Mesodermal cell (in vitro differentiated cells): ENCODE data around the gene ODAPH.

Source experiments
- H3K27ac ChIP-seq: 2 replicates; pipeline ENCODE4 v1.7.0; 2013; ENCODE audit warnings: mild to moderate bottlenecking, low read depth, low read length, moderate library complexity; ENCODE audit not compliant: severe bottlenecking
- H3K36me3 ChIP-seq: 2 replicates; pipeline ENCODE4 v1.7.1; 2013; ENCODE audit warnings: mild to moderate bottlenecking, low read length, moderate library complexity; ENCODE audit not compliant: control insufficient read depth, insufficient read depth
- H3K4me1 ChIP-seq: one replicate; pipeline ENCODE4 v1.7.1; 2013; ENCODE audit warnings: mild to moderate bottlenecking, low read length; ENCODE audit not compliant: insufficient read depth, control insufficient read depth, poor library complexity, severe bottlenecking
- H3K4me3 ChIP-seq: 2 replicates; pipeline ENCODE4 v1.7.0; 2013; ENCODE audit warnings: low read length, control low read depth, mild to moderate bottlenecking; ENCODE audit not compliant: insufficient read depth, poor library complexity, severe bottlenecking; ENCODE audit errors: extremely low read depth
- H3K9me3 ChIP-seq: 2 replicates; pipeline ENCODE4 v1.7.1; 2013; ENCODE audit warnings: mild to moderate bottlenecking, low read length, moderate library complexity; ENCODE audit not compliant: control insufficient read depth
- WGBS, 2 experiments: methylation state at CpG; one replicate each; pipeline ENCODE4 v1.1.5; 2013; ENCODE audit warnings: missing lambda C conversion rate in 2 of 2; ENCODE audit not compliant: insufficient coverage in 2 of 2; 5-methylcytosine and 5-hydroxymethylcytosine counted together

Gene ODAPH

GRCh38 chr4:75545526-75545925, 10.3 kb upstream of the ODAPH start:
- Histone ChIP-seq H3K4me1 (no peaks in the 10 kb centered on the region), H3K27ac (no peak overlapping the region), H3K9me3 (no peaks in the 10 kb centered on the region), H3K36me3 (peaks cover 13% of the 10 kb centered on the region), H3K4me3 (no peak overlapping the region)
- WGBS, 2 experiments: 93 to 98% methylated on average over 4 to 5 of the region's 5 CpGs

- Histone ChIP-seq H3K36me3 (peaks cover 9% of the 10 kb centered on the region), H3K9me3 (no peaks in the 10 kb centered on the region), H3K4me1 (no peaks in the 10 kb centered on the region), H3K27ac (no peak overlapping the region), H3K4me3 (no peak overlapping the region)
- 90 to 94% methylated on average over 6 to 8 of the region's 15 CpGs for WGBS, 2 experiments
Measured at GRCh38 chr4:75547647-75548387, 8.0 kb upstream of the ODAPH start.

- no peaks in the 10 kb centered on the region for H3K9me3 ChIP-seq
- 91 to 96% methylated on average over 1 to 2 of the region's 2 CpGs for WGBS, 2 experiments
- H3K4me1 ChIP-seq: no peaks in the 10 kb centered on the region
- H3K27ac ChIP-seq: no peak overlapping the region
- H3K4me3 ChIP-seq: no peak overlapping the region
- peaks cover 8% of the 10 kb centered on the region for H3K36me3 ChIP-seq
Measured at GRCh38 chr4:75549019-75549418, 6.8 kb upstream of the ODAPH start.

GRCh38 chr4:75552452-75552851, 3.4 kb upstream of the ODAPH start:
- no peaks in the 10 kb centered on the region for H3K36me3 ChIP-seq
- no peak overlapping the region for H3K27ac ChIP-seq
- peaks cover 15% of the 10 kb centered on the region for H3K4me1 ChIP-seq
- H3K9me3 ChIP-seq: no peaks in the 10 kb centered on the region
- no peak overlapping the region for H3K4me3 ChIP-seq

- H3K36me3 ChIP-seq: no peaks in the 10 kb centered on the region
- H3K9me3 ChIP-seq: no peaks in the 10 kb centered on the region
- H3K4me3 ChIP-seq: no peak overlapping the region
- H3K27ac ChIP-seq: no peak overlapping the region
- 73 to 79% methylated on average over 6 to 7 of the region's 8 CpGs for WGBS, 2 experiments
- peaks cover 20% of the 10 kb centered on the region for H3K4me1 ChIP-seq
Measured at GRCh38 chr4:75557696-75558095, 1.8 kb downstream of the ODAPH start.

GRCh38 chr4:75561789-75562188, 5.9 kb downstream of the ODAPH start:
- no peak overlapping the region for H3K27ac ChIP-seq
- WGBS, 2 experiments: 75 to 80% methylated on average over 5 to 7 of the region's 8 CpGs

GRCh38 chr4:75564023-75564422, 8.2 kb downstream of the ODAPH start:
- WGBS, 2 experiments: 78 to 81% methylated on average over 7 to 11 of the region's 11 CpGs
- Histone ChIP-seq H3K4me1 (peaks cover 5% of the 10 kb centered on the region), H3K9me3 (no peaks in the 10 kb centered on the region), H3K4me3 (no peak overlapping the region), H3K27ac (no peak overlapping the region), H3K36me3 (no peaks in the 10 kb centered on the region)

More at GRCh38 chr4:75561789-75562188, 5.9 kb downstream of the ODAPH start:
- Histone ChIP-seq H3K4me3 (no peak overlapping the region), H3K9me3 (no peaks in the 10 kb centered on the region), H3K36me3 (no peaks in the 10 kb centered on the region), H3K4me1 (peaks cover 7% of the 10 kb centered on the region)

GRCh38 chr4:75565481-75565880, 9.6 kb downstream of the ODAPH start:
- Histone ChIP-seq H3K4me3 (no peak overlapping the region), H3K4me1 (peaks cover 5% of the 10 kb centered on the region), H3K9me3 (no peaks in the 10 kb centered on the region), H3K27ac (no peak overlapping the region), H3K36me3 (no peaks in the 10 kb centered on the region)

- 89 to 91% methylated on average over 1 of the region's 1 CpG for WGBS, 2 experiments
- Histone ChIP-seq H3K4me3 (no peak overlapping the region), H3K4me1 (peaks cover 1% of the 10 kb centered on the region), H3K27ac (no peak overlapping the region), H3K9me3 (no peaks in the 10 kb centered on the region), H3K36me3 (no peaks in the 10 kb centered on the region)
Measured at GRCh38 chr4:75566911-75567310, 11.0 kb downstream of the ODAPH start.

GRCh38 chr4:75567725-75568124, 11.9 kb downstream of the ODAPH start:
- Histone ChIP-seq H3K27ac (no peak overlapping the region), H3K4me3 (no peak overlapping the region), H3K4me1 (no peaks in the 10 kb centered on the region), H3K36me3 (no peaks in the 10 kb centered on the region), H3K9me3 (no peaks in the 10 kb centered on the region)
- WGBS, 2 experiments: 80 to 92% methylated on average over 1 to 2 of the region's 2 CpGs

GRCh38 chr4:75584067-75584466, 28.2 kb downstream of the ODAPH start:
- WGBS, 2 experiments: 80 to 88% methylated on average over 2 of the region's 2 CpGs
- H3K36me3 ChIP-seq: no peaks in the 10 kb centered on the region

More at GRCh38 chr4:75584067-75584466, 28.2 kb downstream of the ODAPH start:
- Histone ChIP-seq H3K4me1 (no peaks in the 10 kb centered on the region), H3K9me3 (peaks cover 6% of the 10 kb centered on the region), H3K4me3 (no peak overlapping the region), H3K27ac (no peak overlapping the region)
